ENCODE data around the gene DCAF8L1.

- no peak for TF ChIP-seq POLR2A (IDR thresholded peaks at IDR 0.05)
- no peak for TF ChIP-seq EP300 (IDR thresholded peaks at IDR 0.05)
- TF ChIP-seq, protein P1, sequence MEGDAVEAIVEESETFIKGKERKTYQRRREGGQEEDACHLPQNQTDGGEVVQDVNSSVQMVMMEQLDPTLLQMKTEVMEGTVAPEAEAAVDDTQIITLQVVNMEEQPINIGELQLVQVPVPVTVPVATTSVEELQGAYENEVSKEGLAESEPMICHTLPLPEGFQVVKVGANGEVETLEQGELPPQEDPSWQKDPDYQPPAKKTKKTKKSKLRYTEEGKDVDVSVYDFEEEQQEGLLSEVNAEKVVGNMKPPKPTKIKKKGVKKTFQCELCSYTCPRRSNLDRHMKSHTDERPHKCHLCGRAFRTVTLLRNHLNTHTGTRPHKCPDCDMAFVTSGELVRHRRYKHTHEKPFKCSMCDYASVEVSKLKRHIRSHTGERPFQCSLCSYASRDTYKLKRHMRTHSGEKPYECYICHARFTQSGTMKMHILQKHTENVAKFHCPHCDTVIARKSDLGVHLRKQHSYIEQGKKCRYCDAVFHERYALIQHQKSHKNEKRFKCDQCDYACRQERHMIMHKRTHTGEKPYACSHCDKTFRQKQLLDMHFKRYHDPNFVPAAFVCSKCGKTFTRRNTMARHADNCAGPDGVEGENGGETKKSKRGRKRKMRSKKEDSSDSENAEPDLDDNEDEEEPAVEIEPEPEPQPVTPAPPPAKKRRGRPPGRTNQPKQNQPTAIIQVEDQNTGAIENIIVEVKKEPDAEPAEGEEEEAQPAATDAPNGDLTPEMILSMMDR (IDR thresholded peaks at IDR 0.05), result no peak
These were observed 34.7 kb upstream of the DCAF8L1 start for GRCh38 chrX:28015993-28016392.
